HepG2 (cell line): Measurements from ENCODE around the gene LBR. TPM values are rescaled to one million over a fixed set of nuclear protein-coding genes. Genes with fewer than 3 reads are reported as not detected.

ENCODE experiments used
- ARNTL ChIP-seq: sonication (generic); formaldehyde crosslinking; IDR thresholded peaks from 2 replicates; pipeline ENCODE4 v1.4.0; 2020; ENCODE audit warnings: mild to moderate bottlenecking, missing genetic modification reagents
- DDIT3 ChIP-seq: sonication (generic); formaldehyde crosslinking; IDR thresholded peaks from 2 replicates; pipeline ENCODE4 v1.4.0; 2020; ENCODE audit warnings: mild to moderate bottlenecking, missing genetic modification reagents
- ERF ChIP-seq: IDR thresholded peaks from 2 replicates; pipeline ENCODE4 v1.6.1; 2018; ENCODE audit warnings: missing biosample characterization, missing genetic modification reagents
- GLMP ChIP-seq: sonication (generic); formaldehyde crosslinking; IDR thresholded peaks from 2 replicates; pipeline ENCODE4 v1.9.0; 2021; ENCODE audit warnings: missing genetic modification reagents, mild to moderate bottlenecking, borderline replicate concordance
- HNRNPL ChIP-seq: fragments of 200-400 bp; formaldehyde crosslinking; IDR thresholded peaks from 2 replicates; pipeline ENCODE4 v1.6.1; 2017; ENCODE audit warnings: mild to moderate bottlenecking, low read depth, low read length
- IKZF4 ChIP-seq: sonication (generic); formaldehyde crosslinking; IDR thresholded peaks from 2 replicates; pipeline ENCODE4 v1.5.1; 2020; ENCODE audit warnings: borderline replicate concordance, mild to moderate bottlenecking, low read depth, missing genetic modification reagents; ENCODE audit errors: not compliant biosample characterization
- IRF1 ChIP-seq: sonication (generic); formaldehyde crosslinking; IDR thresholded peaks from 2 replicates; pipeline ENCODE4 v1.4.0; 2020; ENCODE audit warnings: low read depth, mild to moderate bottlenecking, missing genetic modification reagents
- KLF9 ChIP-seq: IDR thresholded peaks from 2 replicates; pipeline ENCODE4 v1.6.1; 2016; ENCODE audit warnings: low read depth
- MIXL1 ChIP-seq: IDR thresholded peaks from 2 replicates; pipeline ENCODE4 v1.6.1; 2016
- NFE2 ChIP-seq: sonication (generic); formaldehyde crosslinking; IDR thresholded peaks from 2 replicates; pipeline ENCODE4 v1.4.0; 2020; ENCODE audit warnings: missing genetic modification reagents
- PHB2 ChIP-seq: fragments of 450-650 bp; IDR thresholded peaks from 2 replicates; pipeline ENCODE4 v1.6.1; 2018; ENCODE audit not compliant: partially characterized antibody
- RERE ChIP-seq: IDR thresholded peaks from 2 replicates; pipeline ENCODE4 v1.6.1; 2016; ENCODE audit warnings: low read depth, missing genetic modification reagents, missing compliant biosample characterization
- RFX3 ChIP-seq: IDR thresholded peaks from 2 replicates; pipeline ENCODE4 v1.6.1; 2016; ENCODE audit warnings: missing biosample characterization, missing genetic modification reagents
- RORA ChIP-seq: sonication (generic); formaldehyde crosslinking; IDR thresholded peaks from 2 replicates; pipeline ENCODE4 v1.5.0; 2020; ENCODE audit warnings: mild to moderate bottlenecking, missing genetic modification reagents, moderate library complexity
- SOX5 ChIP-seq: IDR thresholded peaks from 2 replicates; pipeline ENCODE4 v1.6.1; 2016; ENCODE audit warnings: borderline replicate concordance
- SPEN ChIP-seq: sonication (generic); formaldehyde crosslinking; IDR thresholded peaks from 2 replicates; pipeline ENCODE4 v1.5.1; 2020; ENCODE audit warnings: low read depth, mild to moderate bottlenecking, missing genetic modification reagents
- TBL1XR1 ChIP-seq: fragments of 150-350 bp; IDR thresholded peaks from 2 replicates; pipeline ENCODE4 v1.6.1; 2014; ENCODE audit warnings: borderline replicate concordance, low read length; ENCODE audit not compliant: partially characterized antibody
- TFE3 ChIP-seq: IDR thresholded peaks from 2 replicates; pipeline ENCODE4 v1.6.1; 2016
- THYN1 ChIP-seq: sonication (generic); formaldehyde crosslinking; IDR thresholded peaks from 2 replicates; pipeline ENCODE4 v1.8.1; 2023; ENCODE audit warnings: low read depth, mild to moderate bottlenecking, moderate library complexity, missing genetic modification reagents, borderline replicate concordance
- ZNF263 ChIP-seq: sonication (generic); formaldehyde crosslinking; IDR thresholded peaks from 2 replicates; pipeline ENCODE4 v1.4.0; 2020; ENCODE audit warnings: missing genetic modification reagents
- ZNF530 ChIP-seq: sonication (generic); formaldehyde crosslinking; IDR thresholded peaks from 2 replicates; pipeline ENCODE4 v1.5.0; 2020; ENCODE audit warnings: low read depth, mild to moderate bottlenecking, missing genetic modification reagents
- polyA plus RNA-seq, 8 experiments: library from polyadenylated mRNA; depleted of rRNA in 3 of 8; stranded (reverse) in 7 of 8; unstranded in 1 of 8; fragments of >200 nt; fragmentation: Illumina TruSeq in 4 of 8; extraction: Trizol in 4 of 8; gene quantifications; 2 replicates each; pipeline versions ENCODE4 v1.2.1 to v1.2.3, GENCODE V29; 2011 to 2016; ENCODE audit warnings: low read depth in 4 of 8, missing spikeins in 1 of 8, mixed read lengths in 1 of 8; ENCODE audit not compliant: insufficient read depth in 1 of 8
- total RNA-seq, 5 experiments: library from RNA; depleted of rRNA; stranded (reverse); fragments of >200 nt; fragmentation: Illumina TruSeq; extraction: Trizol; gene quantifications; 2 replicates each; pipeline ENCODE4 v1.2.3, GENCODE V29; 2016; ENCODE audit warnings: low read depth in 1 of 5

LBR gene
- total and polyA plus RNA-seq, 2 of the 13 experiments (the other 11 are each of a cell fraction or from before 2014, with no cell fraction given), result 38.9 to 76.7 TPM

GRCh38 chr1:225474986-225475820 is 47.4 kb upstream of the LBR start (continued):
- TF ChIP-seq TFE3 (CRISPR knock-in tag) (no peak), HNRNPL (0 out of 2 replicates have a peak, but pooled peaks have one; percentile 60), DDIT3 (CRISPR knock-in tag) (no peak), RFX3 (CRISPR knock-in tag) (no peak), ZNF530 (CRISPR knock-in tag) (no peak), MIXL1 (CRISPR knock-in tag) (peak; percentile 57; the same call in 1 of the 2 replicates), RERE (CRISPR knock-in tag) (peak; percentile 11; the same call in 1 of the 2 replicates), RORA (no peak), SPEN (CRISPR knock-in tag) (peak; percentile 70; the same call in 1 of the 2 replicates), IKZF4 (no peak), ERF (CRISPR knock-in tag) (peak; percentile 73; the same call in 1 of the 2 replicates), ZNF263 (CRISPR knock-in tag) (no peak; the same call in 1 of the 2 replicates), IRF1 (CRISPR knock-in tag) (no peak), NFE2 (CRISPR knock-in tag) (no peak), KLF9 (no peak; the same call in 1 of the 2 replicates), ARNTL (CRISPR knock-in tag) (0 out of 2 replicates have a peak, but pooled peaks have one; percentile 46), GLMP (CRISPR knock-in tag) (no peak), PHB2 (no peak), TBL1XR1 (peak; percentile 49), THYN1 (no peak), SOX5 (CRISPR knock-in tag) (peak; percentile 59; the same call in 1 of the 2 replicates)
